HG02870 (cell line): ENCODE results near the gene FERMT3.

Experiments used
- ATAC-seq: cut with Tn5 transposase; IDR thresholded peaks from one replicate; pipeline ENCODE4 v1.9.1; 2021; ENCODE audit warnings: mild to moderate bottlenecking, moderate library complexity; ENCODE audit not compliant: unreplicated experiment

The FERMT3 gene

GRCh38 chr11:64262271-64263002 lies 55.9 kb downstream of the FERMT3 start:
- ATAC-seq: no peak

GRCh38 chr11:64263021-64263946 lies 56.8 kb downstream of the FERMT3 start:
- ATAC-seq: no peak

GRCh38 chr11:64263947-64264317 lies 57.4 kb downstream of the FERMT3 start:
- no peak for ATAC-seq

GRCh38 chr11:64264371-64264852 lies 57.9 kb downstream of the FERMT3 start:
- no peak for ATAC-seq

- ATAC-seq: no peak
Measured at GRCh38 chr11:64265176-64266160, 58.9 kb downstream of the FERMT3 start.

- no peak for ATAC-seq
Measured at GRCh38 chr11:64266339-64266738, 59.8 kb downstream of the FERMT3 start.

GRCh38 chr11:64267207-64267945 lies 60.9 kb downstream of the FERMT3 start:
- ATAC-seq: no peak

- no peak for ATAC-seq
Measured at GRCh38 chr11:64268025-64268892, 61.7 kb downstream of the FERMT3 start.

- no peak for ATAC-seq
Measured at GRCh38 chr11:64268893-64269539, 62.5 kb downstream of the FERMT3 start.

- ATAC-seq: peak; percentile 65
Measured at GRCh38 chr11:64269540-64270220, 63.2 kb downstream of the FERMT3 start.
